Stimulated activated CD4-positive, alpha-beta T cell treated with anti-CD3 and anti-CD28 coated beads, Interleukin-12 subunit alpha, Interleukin-12 subunit beta, amount 100 ng/mL, for 48 hours (primary cell): ENCODE results near the gene LRFN2.

Source experiments
- DNase-seq, 3 donors: peaks; one replicate each; pipeline ENCODE4 v3.0.0-alpha.2; 2020; ENCODE audit warnings: low read depth in 2 of 3, low spot score in 1 of 3

LRFN2 gene

GRCh38 chr6:40587240-40588069 is at the start of gene LRFN2:
Gene LRFN2, minus strand, starts transcription at chr6:40587364.
- peak; percentile 39 to 70 (median 58) for DNase-seq

- no peak for DNase-seq
These were observed 47.3 kb upstream of the LRFN2 start for GRCh38 chr6:40634429-40634828.

DNA sequence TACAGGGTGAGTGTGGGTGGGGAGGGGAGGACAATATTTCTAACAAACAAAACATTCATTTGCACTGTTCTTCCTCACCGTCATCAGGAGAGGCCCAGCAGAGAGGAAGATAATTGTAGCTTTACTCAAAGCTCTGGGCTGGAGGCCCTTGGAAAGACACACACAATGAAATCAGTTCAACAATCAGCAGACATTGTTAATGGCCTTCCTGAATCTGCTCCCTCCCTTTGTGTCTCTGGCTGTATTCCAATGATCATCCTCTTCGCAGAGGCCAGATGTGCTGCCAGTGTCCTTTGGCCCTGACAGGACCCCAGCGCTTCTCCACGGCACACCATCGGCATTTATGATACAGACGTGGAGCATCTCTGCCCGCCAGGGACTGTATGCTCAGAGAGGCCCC is 44.6 kb upstream of the LRFN2 start:
- no peak for DNase-seq

DNA sequence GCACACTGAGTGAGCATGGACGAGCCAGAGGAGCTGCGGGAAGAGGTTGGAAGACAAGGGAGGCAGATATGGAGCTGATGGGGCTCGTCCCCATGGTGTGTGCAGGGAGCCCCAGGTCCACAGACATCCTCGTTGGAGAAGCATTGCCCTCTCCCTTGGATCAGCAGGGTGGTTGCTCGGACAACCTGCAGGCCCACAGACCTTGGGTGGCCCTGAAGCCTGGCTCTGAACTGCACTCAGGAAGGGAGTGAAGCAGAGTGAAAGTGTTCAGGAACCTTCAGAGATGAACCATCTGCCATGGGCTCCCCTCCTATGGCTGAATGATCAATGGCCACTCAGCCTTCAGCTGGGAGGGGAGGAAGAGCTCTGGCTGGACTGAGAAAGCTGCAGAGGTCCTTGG is 43.3 kb upstream of the LRFN2 start:
- no peak for DNase-seq

DNA sequence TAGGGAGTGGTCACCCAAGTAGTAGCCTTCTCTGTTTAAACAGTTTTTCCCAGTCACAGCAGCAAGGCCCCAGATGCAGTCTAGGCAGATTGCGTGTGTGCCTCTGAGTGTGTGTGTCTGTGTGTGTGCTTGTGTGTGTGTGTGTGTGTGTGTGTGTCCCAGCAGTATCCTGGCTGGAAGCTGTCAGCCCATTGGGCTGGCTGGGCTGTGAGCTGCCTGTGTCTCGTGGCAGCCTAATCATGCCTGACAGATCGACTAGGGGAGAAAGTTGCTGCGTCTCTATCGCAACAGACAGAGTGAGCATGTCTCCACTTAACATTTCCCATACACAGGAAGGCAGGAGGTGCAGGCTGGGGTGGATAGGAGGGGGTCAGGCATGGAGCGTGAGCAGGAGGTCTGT is 42.9 kb upstream of the LRFN2 start:
- no peak for DNase-seq

GRCh38 chr6:40629463-40629862 is 42.3 kb upstream of the LRFN2 start:
- no peak for DNase-seq

GRCh38 chr6:40627316-40627715 is 40.2 kb upstream of the LRFN2 start:
- DNase-seq: no peak

DNA sequence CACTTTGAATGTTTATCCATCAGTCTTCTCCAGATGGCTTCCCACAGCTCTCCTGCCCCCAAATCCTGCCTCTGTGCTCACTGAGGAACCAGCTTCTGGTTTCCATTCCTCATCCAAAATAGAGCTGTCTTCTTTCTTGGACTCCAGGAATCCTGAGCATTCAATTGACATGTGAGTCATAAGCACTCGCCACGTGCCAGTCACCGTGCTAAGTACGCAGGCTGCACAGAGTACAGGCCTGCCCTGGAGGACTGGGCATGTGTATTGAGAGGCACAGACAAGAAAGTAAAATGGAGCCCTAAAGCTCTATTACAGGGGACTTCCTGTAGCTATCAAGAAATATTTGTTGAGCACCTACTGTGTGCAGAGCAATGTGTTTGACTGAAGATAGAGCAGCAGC is 39.7 kb upstream of the LRFN2 start:
- DNase-seq: no peak

DNA sequence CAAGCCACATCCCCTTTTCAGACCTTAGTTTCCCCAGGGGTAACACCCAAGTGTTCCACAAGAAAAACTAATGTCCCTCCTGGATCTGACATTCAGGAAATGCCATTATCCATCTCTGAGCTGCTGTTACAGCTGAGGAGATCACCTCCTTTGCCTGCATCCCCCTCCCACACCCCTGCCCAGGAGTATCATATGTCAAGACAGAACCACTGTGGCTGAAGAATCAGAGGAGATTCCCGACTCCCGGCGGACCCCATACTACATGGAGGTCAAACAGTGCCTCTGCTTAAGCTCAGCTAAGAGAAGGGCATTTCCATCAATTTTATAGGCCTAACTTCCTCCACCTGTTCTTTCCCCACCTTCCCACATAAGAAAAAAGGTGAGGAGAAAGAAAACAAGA is 36.8 kb upstream of the LRFN2 start:
- DNase-seq: no peak

GRCh38 chr6:40623178-40623577 is 36.0 kb upstream of the LRFN2 start:
- DNase-seq: no peak

DNA sequence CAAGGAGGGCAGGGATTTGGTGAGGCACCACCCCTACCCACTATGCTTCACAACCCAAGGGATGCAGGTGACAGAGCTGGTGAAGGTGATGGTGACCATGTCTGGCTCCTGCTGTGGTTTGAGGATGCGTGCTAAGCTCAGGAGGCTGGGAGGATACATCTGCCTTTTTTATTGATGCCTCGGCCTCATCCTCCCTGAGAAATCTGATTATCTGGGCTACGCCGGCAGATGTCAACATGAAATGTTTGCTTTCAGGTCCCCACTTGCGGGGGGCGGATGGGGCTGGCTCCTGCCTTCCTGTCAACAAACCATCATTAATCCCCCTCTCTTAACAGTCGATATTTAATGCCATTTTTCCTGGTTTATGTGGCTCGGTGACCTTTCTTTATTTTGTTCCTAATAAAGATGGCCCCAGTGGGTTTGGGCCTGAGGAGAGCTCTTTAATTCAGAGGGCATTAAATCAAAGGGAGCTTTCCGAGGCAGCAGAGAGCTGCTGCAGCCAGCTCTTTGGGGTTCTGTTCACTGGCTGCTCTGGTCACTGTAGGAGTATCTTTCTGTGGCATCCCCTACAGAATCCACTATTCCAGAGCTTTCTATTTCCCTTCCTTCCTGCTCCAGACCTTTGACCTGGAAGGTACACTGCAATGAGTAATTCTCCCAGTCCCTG is 33.5 kb upstream of the LRFN2 start:
- no peak for DNase-seq

DNA sequence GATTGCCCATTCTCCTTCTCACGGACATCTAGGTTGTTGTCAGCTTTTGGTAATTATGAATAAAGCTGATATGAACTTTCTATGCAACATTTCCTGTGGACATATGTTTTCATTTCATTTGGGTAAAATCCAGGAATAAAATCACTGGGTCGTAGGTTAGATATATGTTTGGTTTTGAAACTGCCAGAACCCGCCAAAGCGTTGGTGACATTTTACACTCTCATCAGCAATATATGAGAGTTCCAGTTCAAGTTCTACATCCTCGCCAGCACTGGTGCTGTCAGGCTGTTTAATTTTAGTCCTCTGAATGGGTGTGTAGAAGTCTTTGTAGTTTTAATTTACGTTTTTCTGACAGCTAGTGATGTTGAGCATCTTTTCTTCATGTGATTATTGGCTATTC is 27.5 kb upstream of the LRFN2 start:
- no peak for DNase-seq

DNA sequence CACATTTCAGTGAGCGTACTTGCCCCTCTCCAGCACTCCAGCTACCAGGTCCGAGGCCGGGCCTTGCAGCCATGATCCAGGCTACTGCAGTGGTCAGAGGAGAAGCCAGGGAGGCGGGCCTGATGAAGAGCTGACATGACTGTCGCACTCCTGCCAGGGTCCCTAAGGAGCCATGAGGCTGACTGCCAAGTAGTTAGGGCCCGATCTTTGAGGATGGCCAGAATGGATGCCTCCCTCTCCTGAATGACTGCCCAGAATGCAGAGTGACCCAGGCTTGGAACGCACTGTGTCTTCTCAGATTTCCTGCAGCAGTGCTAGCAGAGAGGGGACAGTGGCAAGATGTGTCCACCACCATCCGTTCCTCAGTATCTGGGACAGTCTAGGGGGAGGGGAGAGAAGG is 24.7 kb upstream of the LRFN2 start:
- DNase-seq: no peak

- no peak for DNase-seq
These were observed 24.3 kb upstream of the LRFN2 start for GRCh38 chr6:40611434-40611833.

DNA sequence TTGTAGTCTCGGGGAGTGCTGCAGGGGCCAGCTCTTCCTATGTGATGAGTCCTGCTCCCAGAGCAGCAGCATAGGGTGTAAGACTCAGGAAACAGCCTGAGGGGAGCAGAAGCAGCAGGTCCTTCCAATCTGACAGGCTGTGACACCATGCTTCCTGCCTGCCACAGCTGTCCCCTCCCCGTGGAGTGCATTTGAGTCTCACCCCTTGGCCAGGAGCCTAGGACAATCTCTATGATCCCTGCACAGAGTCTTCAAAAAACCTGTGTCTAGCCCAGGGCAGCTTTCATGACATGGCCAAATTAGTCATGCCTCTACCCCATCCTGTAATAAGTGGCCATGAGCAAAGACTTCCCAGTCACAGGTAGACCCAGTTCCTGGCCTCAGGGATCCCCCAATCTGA is 23.1 kb upstream of the LRFN2 start:
- no peak for DNase-seq

DNA sequence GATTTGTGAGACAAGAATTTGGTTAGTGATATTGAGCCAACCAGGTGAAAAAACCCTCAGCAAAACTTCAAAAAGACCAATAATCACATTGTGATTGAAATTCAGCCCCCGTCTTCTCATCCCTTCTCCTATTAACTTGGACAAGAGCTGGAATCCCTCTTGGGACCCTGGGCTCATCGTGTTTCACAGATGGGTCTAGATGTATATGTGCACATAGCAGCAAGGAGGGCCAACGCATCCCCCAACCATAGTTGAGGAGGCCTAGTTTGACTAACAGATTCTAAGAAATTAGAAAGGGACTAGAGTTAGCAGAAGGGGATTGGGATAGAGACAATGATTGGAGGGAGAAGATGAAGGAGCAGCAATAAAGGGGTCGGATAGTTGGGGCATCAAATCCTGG is 19.8 kb upstream of the LRFN2 start:
- no peak for DNase-seq

- DNase-seq: no peak
These were observed 19.4 kb upstream of the LRFN2 start for GRCh38 chr6:40606526-40606925.

DNA sequence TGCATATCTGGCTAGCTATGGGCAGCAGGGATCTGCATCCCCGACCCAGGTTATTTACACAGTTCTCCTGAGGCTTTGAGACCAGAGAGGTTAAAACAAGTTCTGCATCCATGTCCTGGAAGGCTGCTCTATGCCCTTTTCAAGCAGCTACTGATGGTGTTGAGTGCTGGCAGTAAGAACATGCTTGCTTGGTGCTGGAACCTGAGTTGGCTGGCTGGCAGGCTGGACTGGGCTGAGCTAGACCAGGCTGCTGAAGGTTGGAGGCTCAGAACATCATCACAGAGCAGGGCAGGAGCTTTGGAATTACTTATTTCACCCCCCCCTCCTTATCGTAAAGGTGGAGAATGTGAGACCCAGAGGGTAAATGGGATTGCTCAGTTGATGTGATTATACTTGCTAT is 16.9 kb upstream of the LRFN2 start:
- DNase-seq: no peak

DNA sequence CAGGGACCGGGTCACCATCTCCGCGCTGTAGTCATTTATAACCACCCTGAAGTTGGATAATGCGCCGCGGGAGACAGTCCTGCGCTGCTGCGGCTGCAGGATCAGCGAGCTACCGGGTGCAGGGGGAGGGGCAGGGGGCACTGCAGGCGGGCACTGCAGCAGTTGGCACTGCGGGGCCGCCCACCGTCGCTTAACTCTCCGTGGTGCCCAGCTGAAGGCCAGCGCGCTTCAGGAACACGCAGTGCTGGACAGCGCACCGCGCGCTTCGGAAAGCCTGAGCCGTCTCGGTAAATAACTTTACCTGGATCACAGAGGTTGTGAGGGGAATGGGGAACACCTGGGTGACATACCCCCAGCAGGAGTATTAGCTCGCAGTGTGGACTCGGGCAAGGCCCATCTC is 12.4 kb upstream of the LRFN2 start:
- no peak for DNase-seq

DNA sequence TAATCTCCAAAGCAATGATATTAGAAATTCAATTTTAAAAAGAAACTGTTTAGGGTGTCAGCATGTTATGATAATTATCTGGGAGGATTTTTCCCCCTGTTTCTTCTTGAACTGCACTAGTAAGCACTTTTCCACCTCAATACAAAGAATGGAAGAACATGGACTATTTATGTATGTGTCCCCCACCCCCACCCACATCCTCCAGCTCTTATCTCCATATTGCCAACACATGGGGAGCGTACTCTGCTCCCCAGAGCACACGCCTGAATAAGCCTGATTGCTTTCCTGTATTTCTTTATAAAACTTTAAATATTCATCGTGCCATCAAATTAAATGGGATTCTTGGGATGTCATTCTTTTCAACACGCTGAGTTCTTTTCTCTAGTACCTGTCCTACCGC is 11.4 kb upstream of the LRFN2 start:
- no peak for DNase-seq

- no peak for DNase-seq
These were observed 10.1 kb upstream of the LRFN2 start for GRCh38 chr6:40597301-40597700.

- DNase-seq: no peak
These were observed 1.3 kb upstream of the LRFN2 start for GRCh38 chr6:40588480-40588879.

DNA sequence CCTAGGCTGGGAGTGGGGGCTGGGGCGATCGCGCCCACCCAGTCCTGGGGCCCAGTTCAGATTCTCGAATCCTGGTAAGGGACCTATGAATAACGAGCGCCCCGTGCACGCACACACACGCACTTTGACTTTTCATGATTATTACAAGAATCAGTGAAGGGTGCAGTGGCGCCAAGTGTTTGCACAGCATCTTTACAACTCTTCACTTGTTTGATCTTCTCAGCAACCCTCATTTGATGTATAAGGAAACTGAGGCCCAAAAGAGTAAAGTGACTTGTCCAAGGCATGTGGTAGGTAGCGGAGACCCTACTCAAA is 863 bp upstream of the LRFN2 start:
- no peak for DNase-seq
